ENCODE results near the gene ZNF563. TPM values are rescaled to one million over a fixed set of nuclear protein-coding genes. Genes with fewer than 3 reads are reported as not detected.
"Not testable (repeated sequence)": the region's sequence is repeated elsewhere in the genome, so short reads cannot be mapped to it uniquely, and the experiment has no call there.

ZNF563 gene
- total RNA-seq, 3 donors from 2014 or later (not counting 1 experiment from before 2014, with no cell fraction given) = 0.78 to 1.00 (median 0.80) TPM

DNA sequence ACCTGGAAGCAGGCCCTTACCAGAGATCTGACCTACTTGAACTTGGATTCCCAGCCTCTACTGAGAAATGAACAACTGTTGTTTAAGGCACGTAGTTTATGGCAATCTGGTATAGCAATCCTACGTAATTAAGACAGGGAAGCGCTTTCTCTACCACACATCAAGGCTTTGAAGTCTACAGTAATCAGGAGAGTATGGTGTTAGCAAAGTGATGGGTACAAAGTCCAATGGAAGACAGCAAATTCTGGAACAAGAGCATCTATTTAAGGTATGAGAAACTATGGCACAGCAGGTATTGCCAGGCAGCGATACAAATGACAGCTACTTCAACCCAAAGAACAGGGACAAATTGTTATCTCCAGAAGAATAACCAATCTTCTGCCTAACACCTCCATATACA is 3.1 kb downstream of the ZNF563 start:
- Histone ChIP-seq H3K27me3 (ENCODE audit: control insufficient read depth, insufficient read depth, low read length) (no peaks in the 10 kb centered on the region), H3K36me3 (ENCODE audit: control insufficient read depth, insufficient read depth, low read length) (no peaks in the 10 kb centered on the region), H3K4me1 (ENCODE audit: control insufficient read depth, insufficient read depth, low read length) (peaks cover 19% of the 10 kb centered on the region), H3K4me3 (ENCODE audit: low read length) (no peak overlapping the region), H3K9me3 (ENCODE audit: control insufficient read depth, insufficient read depth, low read length) (no peaks in the 10 kb centered on the region), H3K27ac (ENCODE audit: low read length) (no peak overlapping the region)
- no peaks in the 10 kb centered on the region for H3K36me3 Mint-ChIP-seq
- TF ChIP-seq, protein P1, sequence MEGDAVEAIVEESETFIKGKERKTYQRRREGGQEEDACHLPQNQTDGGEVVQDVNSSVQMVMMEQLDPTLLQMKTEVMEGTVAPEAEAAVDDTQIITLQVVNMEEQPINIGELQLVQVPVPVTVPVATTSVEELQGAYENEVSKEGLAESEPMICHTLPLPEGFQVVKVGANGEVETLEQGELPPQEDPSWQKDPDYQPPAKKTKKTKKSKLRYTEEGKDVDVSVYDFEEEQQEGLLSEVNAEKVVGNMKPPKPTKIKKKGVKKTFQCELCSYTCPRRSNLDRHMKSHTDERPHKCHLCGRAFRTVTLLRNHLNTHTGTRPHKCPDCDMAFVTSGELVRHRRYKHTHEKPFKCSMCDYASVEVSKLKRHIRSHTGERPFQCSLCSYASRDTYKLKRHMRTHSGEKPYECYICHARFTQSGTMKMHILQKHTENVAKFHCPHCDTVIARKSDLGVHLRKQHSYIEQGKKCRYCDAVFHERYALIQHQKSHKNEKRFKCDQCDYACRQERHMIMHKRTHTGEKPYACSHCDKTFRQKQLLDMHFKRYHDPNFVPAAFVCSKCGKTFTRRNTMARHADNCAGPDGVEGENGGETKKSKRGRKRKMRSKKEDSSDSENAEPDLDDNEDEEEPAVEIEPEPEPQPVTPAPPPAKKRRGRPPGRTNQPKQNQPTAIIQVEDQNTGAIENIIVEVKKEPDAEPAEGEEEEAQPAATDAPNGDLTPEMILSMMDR (IDR thresholded peaks at IDR 0.05) = no peak
- no peaks in the 10 kb centered on the region for H3K9me3 Mint-ChIP-seq
- intact Hi-C loops (cut with micrococcal nuclease) = no loop called here
- peaks cover 26 to 30% of the 10 kb centered on the region in 2 donors for H3K4me1 Mint-ChIP-seq
- no peak overlapping the region for H3K27ac Mint-ChIP-seq
- no peak overlapping the region for H3K4me3 Mint-ChIP-seq
- ATAC-seq (no peak), DNase-seq (no peak)
- WGBS (ENCODE audit: insufficient coverage) = 81% methylated on average over 2 of the region's 4 CpGs
- no peaks in the 10 kb centered on the region for H3K27me3 Mint-ChIP-seq (ENCODE audit: low read depth in 2 of 2)

DNA sequence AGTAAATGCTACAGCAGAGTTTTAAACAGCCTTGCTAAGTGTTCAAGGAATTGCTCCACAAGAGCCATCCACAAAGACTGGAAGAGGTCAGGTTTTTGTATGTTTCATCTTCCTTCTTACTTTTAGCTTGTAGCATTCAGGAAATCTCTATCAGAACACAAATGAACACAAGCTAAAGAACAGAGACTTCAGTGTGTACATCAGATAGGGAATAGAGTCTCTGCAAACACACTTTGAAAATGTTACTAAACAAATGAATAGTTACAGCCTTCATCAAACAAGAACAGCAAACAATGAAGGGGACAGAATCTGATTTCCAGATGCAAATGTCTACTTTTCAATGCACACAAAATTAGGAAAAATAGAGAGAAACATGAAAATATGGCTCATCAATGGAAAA is 7.7 kb downstream of the ZNF563 start:
- Mint-ChIP-seq H3K36me3 (no peaks in the 10 kb centered on the region), H3K4me1 (peaks cover 0 to 3% of the 10 kb centered on the region in 2 donors), H3K27me3 (ENCODE audit: low read depth in 2 of 2) (no peaks in the 10 kb centered on the region), H3K9me3 (no peaks in the 10 kb centered on the region), H3K27ac (no peak overlapping the region), H3K4me3 (no peak overlapping the region)
- H3K4me3 ChIP-seq (ENCODE audit: low read length) = no peak overlapping the region
- H3K4me1 ChIP-seq (ENCODE audit: control insufficient read depth, insufficient read depth, low read length) = no peaks in the 10 kb centered on the region
- no peaks in the 10 kb centered on the region for H3K9me3 ChIP-seq (ENCODE audit: control insufficient read depth, insufficient read depth, low read length)
- ATAC-seq = no peak
- TF ChIP-seq, protein P1 (IDR thresholded peaks at IDR 0.05) = no peak
- intact Hi-C loops (cut with micrococcal nuclease) = no loop called here
- no peak overlapping the region for H3K27ac ChIP-seq (ENCODE audit: low read length)
- no peaks in the 10 kb centered on the region for H3K27me3 ChIP-seq (ENCODE audit: control insufficient read depth, insufficient read depth, low read length)
- H3K36me3 ChIP-seq (ENCODE audit: control insufficient read depth, insufficient read depth, low read length) = peaks cover 11% of the 10 kb centered on the region
- no peak for DNase-seq

DNA sequence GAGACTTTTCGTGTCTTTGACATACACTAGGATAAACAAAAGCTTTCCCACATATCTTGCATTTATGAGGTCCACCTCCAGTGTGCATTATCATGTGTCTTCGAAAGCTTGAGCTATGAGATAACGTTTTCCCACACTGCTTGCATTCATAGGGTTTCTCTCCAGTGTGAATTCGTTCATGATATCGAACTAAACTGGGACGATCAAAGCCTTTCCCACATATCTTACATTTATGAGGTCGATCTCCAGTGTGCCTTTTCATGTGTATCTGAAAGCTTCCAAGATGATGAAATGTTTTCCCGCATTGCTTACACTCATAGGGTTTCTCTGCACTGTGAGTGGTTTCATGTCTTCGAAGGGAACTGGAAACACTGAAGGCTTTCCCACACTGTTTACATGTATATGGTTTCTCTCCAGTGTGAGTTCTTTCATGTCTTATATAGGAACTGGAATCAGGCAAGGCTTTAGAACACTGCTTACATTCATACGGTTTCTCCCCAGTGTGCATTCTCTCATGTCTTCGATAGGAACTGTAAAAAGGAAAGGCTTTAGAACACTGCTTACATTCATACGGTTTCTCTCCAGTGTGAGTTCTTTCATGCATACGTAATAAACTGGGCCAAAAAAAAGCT is 14.5 kb downstream of the ZNF563 start:
- Mint-ChIP-seq H3K9me3 (peaks cover 0 to 4% of the 10 kb centered on the region in 2 donors), H3K4me1 (peaks cover 0 to 11% of the 10 kb centered on the region in 2 donors), H3K27ac (no peak overlapping the region), H3K36me3 (peaks cover 15% of the 10 kb centered on the region), H3K4me3 (no peak overlapping the region), H3K27me3 (ENCODE audit: low read depth in 2 of 2) (no peaks in the 10 kb centered on the region)
- 96% methylated on average over 12 of the region's 13 CpGs for WGBS (ENCODE audit: insufficient coverage)
- ATAC-seq (no peak), DNase-seq (no peak)
- H3K9me3 ChIP-seq (ENCODE audit: control insufficient read depth, insufficient read depth, low read length) = peaks cover 7% of the 10 kb centered on the region
- no peaks in the 10 kb centered on the region for H3K27me3 ChIP-seq (ENCODE audit: control insufficient read depth, insufficient read depth, low read length)
- H3K27ac ChIP-seq (ENCODE audit: low read length) = no peak overlapping the region
- no peak overlapping the region for H3K4me3 ChIP-seq (ENCODE audit: low read length)
- TF ChIP-seq, protein P1 (IDR thresholded peaks at IDR 0.05) = no peak
- intact Hi-C loops (cut with micrococcal nuclease) = no loop called here
- H3K4me1 ChIP-seq (ENCODE audit: control insufficient read depth, insufficient read depth, low read length) = no peaks in the 10 kb centered on the region
- peaks cover 23% of the 10 kb centered on the region for H3K36me3 ChIP-seq (ENCODE audit: control insufficient read depth, insufficient read depth, low read length)

DNA sequence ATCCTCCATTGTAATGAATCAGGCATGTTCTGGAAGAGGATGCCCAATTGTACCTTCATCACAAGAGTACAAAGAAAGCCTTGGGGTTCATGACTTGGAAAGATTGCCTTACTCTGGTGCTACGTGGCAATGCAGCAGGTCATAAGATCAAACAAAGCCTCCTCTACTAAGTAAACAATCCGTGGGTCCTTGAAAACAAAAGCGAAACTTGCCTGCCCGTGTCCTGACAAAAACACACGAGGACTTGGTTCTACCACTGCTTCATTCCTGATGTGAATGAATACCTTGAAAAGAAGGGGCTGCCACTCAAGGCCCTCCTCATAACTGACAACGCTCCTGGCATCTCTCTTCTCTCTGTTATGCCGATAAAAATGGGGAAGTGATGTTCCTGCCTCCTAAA is 18.9 kb downstream of the ZNF563 start:
- Mint-ChIP-seq H3K36me3 (peaks cover 12% of the 10 kb centered on the region), H3K4me1 (peaks cover 0 to 11% of the 10 kb centered on the region in 2 donors), H3K27me3 (ENCODE audit: low read depth in 2 of 2) (no peaks in the 10 kb centered on the region), H3K4me3 (no peak overlapping the region), H3K9me3 (peaks cover 0 to 4% of the 10 kb centered on the region in 2 donors), H3K27ac (no peak overlapping the region)
- WGBS (ENCODE audit: insufficient coverage) = 88% methylated on average over 7 of the region's 7 CpGs
- Histone ChIP-seq H3K27ac (ENCODE audit: low read length) (no peak overlapping the region), H3K4me3 (ENCODE audit: low read length) (no peak overlapping the region), H3K4me1 (ENCODE audit: control insufficient read depth, insufficient read depth, low read length) (no peaks in the 10 kb centered on the region), H3K36me3 (ENCODE audit: control insufficient read depth, insufficient read depth, low read length) (peaks cover 5% of the 10 kb centered on the region), H3K27me3 (ENCODE audit: control insufficient read depth, insufficient read depth, low read length) (no peaks in the 10 kb centered on the region), H3K9me3 (ENCODE audit: control insufficient read depth, insufficient read depth, low read length) (peaks cover 7% of the 10 kb centered on the region)
- TF ChIP-seq, protein P1 (IDR thresholded peaks at IDR 0.05) = no peak
- no peak for DNase-seq
- ATAC-seq = no peak
- intact Hi-C loops (cut with micrococcal nuclease) = no loop called here

DNA sequence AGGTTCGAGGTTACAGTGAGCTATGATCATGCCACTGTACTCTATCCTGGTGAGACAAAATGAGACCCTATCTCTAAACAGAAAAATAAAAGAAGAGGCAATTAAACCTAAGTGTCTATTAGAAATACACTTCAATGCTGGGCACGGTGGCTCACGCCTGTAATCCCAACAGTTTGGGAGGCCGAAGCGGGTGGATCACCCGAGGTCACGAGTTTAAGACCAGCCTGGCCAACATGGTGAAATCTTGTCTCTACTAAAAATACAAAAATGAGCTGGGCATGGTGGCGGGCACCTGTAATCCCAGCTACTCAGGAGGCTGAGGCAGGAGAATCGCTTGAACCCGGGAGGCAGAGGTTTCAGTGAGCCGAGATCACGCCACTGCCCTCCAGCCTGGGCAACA is 24.5 kb downstream of the ZNF563 start:
- H3K4me3 ChIP-seq (ENCODE audit: low read length); ATAC-seq; H3K9me3 Mint-ChIP-seq; H3K27ac Mint-ChIP-seq; H3K27ac ChIP-seq (ENCODE audit: low read length); H3K4me3 Mint-ChIP-seq; H3K36me3 ChIP-seq (ENCODE audit: control insufficient read depth, insufficient read depth, low read length); H3K4me1 Mint-ChIP-seq; H3K4me1 ChIP-seq (ENCODE audit: control insufficient read depth, insufficient read depth, low read length); H3K27me3 ChIP-seq (ENCODE audit: control insufficient read depth, insufficient read depth, low read length); H3K36me3 Mint-ChIP-seq; intact Hi-C loops (cut with micrococcal nuclease); H3K27me3 Mint-ChIP-seq (ENCODE audit: low read depth in 2 of 2); DNase-seq; H3K9me3 ChIP-seq (ENCODE audit: control insufficient read depth, insufficient read depth, low read length): not testable (repeated sequence)
- 97% methylated on average over 12 of the region's 12 CpGs for WGBS (ENCODE audit: insufficient coverage)
